Measurements from ENCODE around the gene CCDC192.

DNA sequence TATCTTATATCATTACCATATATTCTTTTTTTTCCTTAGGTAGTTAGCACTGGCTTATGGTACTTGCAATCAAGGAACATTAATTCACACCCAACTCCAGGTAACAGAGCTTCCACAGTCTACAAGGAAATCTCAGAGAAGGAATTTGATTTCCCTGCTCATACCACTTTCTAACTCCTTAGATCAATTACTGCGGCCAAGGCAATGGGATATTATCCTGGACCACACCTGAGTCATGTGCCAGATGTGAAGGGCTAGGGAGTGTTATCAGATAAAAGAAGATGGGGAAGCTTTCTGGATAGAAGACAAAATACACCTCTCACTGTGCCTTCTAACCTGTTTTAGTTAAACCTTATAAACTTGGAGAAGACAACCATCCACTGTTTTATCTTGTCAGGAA lies 181.2 kb downstream of the CCDC192 start:
- TF ChIP-seq, protein P1, sequence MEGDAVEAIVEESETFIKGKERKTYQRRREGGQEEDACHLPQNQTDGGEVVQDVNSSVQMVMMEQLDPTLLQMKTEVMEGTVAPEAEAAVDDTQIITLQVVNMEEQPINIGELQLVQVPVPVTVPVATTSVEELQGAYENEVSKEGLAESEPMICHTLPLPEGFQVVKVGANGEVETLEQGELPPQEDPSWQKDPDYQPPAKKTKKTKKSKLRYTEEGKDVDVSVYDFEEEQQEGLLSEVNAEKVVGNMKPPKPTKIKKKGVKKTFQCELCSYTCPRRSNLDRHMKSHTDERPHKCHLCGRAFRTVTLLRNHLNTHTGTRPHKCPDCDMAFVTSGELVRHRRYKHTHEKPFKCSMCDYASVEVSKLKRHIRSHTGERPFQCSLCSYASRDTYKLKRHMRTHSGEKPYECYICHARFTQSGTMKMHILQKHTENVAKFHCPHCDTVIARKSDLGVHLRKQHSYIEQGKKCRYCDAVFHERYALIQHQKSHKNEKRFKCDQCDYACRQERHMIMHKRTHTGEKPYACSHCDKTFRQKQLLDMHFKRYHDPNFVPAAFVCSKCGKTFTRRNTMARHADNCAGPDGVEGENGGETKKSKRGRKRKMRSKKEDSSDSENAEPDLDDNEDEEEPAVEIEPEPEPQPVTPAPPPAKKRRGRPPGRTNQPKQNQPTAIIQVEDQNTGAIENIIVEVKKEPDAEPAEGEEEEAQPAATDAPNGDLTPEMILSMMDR (IDR thresholded peaks at IDR 0.05) = no peak
- no peak for TF ChIP-seq POLR2A (IDR thresholded peaks at IDR 0.05)
